B cell (primary cell): ENCODE data around the gene INSC. TPM values are rescaled to one million over a fixed set of nuclear protein-coding genes. Genes with fewer than 3 reads are reported as not detected.

Experiments
- ATAC-seq: fragments of 200-7000 bp; cut with Tn5 transposase; one replicate; pipeline ENCODE4 v1.10.0; 2021; ENCODE audit warnings: low read depth, mild to moderate bottlenecking, moderate number of reproducible peaks, moderate library complexity
- CTCF ChIA-PET: fragments of 350-600 bp; sonication (Branson Sonifier 250); formaldehyde crosslinking; loops from one replicate; lab custom pipeline; 2021; ENCODE audit warnings: antibody characterized with exemption, inconsistent platforms; lab: Charles Lee
- POLR2A ChIA-PET: fragments of 350-600 bp; sonication (Branson Sonifier 250); formaldehyde crosslinking; loops from one replicate; lab custom pipeline; 2021; ENCODE audit warnings: antibody characterized with exemption; lab: Charles Lee
- DNase-seq: peaks from one replicate; pipeline ENCODE4 v3.0.0; 2013
- H2AFZ ChIP-seq: 2 replicates; pipeline ENCODE4 v1.6.1; 2012; ENCODE audit warnings: mild to moderate bottlenecking, low read depth, low read length; ENCODE audit not compliant: insufficient read depth, poor library complexity, severe bottlenecking
- H3K27ac ChIP-seq, 2 donors: 1 replicate in 1 of 2; 2 replicates in 1 of 2; pipeline ENCODE4 v1.5.1; 2012 to 2013; ENCODE audit warnings: low read length in 2 of 2, mild to moderate bottlenecking in 2 of 2, moderate library complexity in 1 of 2
- H3K27me3 ChIP-seq, 4 experiments: fragments of 200-600 bp in 1 of 4; sonication (generic) in 1 of 4; replicated peaks in 1 of 4; 1 replicate in 2 of 4; 2 replicates in 2 of 4; pipeline versions ENCODE4 v1.6.1 to v1.7.0; 2013 to 2016; ENCODE audit warnings: low read length in 3 of 4, mild to moderate bottlenecking in 2 of 4, mixed read lengths in 1 of 4, moderate library complexity in 1 of 4; ENCODE audit not compliant: insufficient read depth in 4 of 4, control insufficient read depth in 3 of 4; ENCODE audit errors: control extremely low read depth in 1 of 4
- H3K36me3 ChIP-seq, 2 experiments: replicated peaks in 1 of 2; 1 replicate in 1 of 2; 2 replicates in 1 of 2; pipeline versions ENCODE4 v1.6.1 to v1.7.1; 2013; ENCODE audit warnings: low read length in 1 of 2; ENCODE audit not compliant: insufficient read depth in 2 of 2, control insufficient read depth in 1 of 2; ENCODE audit errors: control extremely low read depth in 1 of 2, extremely low read depth in 1 of 2
- H3K4me1 ChIP-seq, 2 donors: fragments of 200-600 bp in 1 of 2; sonication (generic) in 1 of 2; 1 replicate in 1 of 2; 2 replicates in 1 of 2; pipeline versions ENCODE4 v1.5.1 to v1.6.1; 2013 to 2017; ENCODE audit warnings: low read length in 2 of 2; ENCODE audit not compliant: control insufficient read depth in 2 of 2, insufficient read depth in 2 of 2
- H3K4me2 ChIP-seq: replicated peaks from 2 replicates; pipeline ENCODE3; 2012; ENCODE audit warnings: mild to moderate bottlenecking, low read depth, low read length; ENCODE audit not compliant: poor library complexity, severe bottlenecking
- H3K4me3 ChIP-seq, 5 experiments: fragments of 200-600 bp in 1 of 5; sonication (generic) in 1 of 5; 1 replicate in 3 of 5; 2 replicates in 2 of 5; pipeline versions ENCODE4 v1.5.1 to v1.7.0; 2011 to 2016; ENCODE audit warnings: low read length in 4 of 5, mild to moderate bottlenecking in 4 of 5, low read depth in 2 of 5, control low read depth in 1 of 5, moderate library complexity in 1 of 5; ENCODE audit not compliant: insufficient read depth in 1 of 5; ENCODE audit errors: control extremely low read depth in 1 of 5, extremely low read depth in 1 of 5
- H3K79me2 ChIP-seq: fragments of 200-600 bp; sonication (generic); one replicate; pipeline ENCODE4 v1.6.0; 2016; ENCODE audit warnings: low read length; ENCODE audit not compliant: control insufficient read depth, insufficient read depth
- H3K9ac ChIP-seq: fragments of 200-600 bp; sonication (generic); 2 replicates; pipeline ENCODE4 v1.6.1; 2017; ENCODE audit warnings: mild to moderate bottlenecking, low read length, moderate library complexity
- H3K9me3 ChIP-seq, 3 donors: one replicate each; pipeline versions ENCODE4 v1.6.1 to v1.7.1; 2013; ENCODE audit warnings: low read length in 2 of 3; ENCODE audit not compliant: control insufficient read depth in 2 of 3, insufficient read depth in 1 of 3; ENCODE audit errors: control extremely low read depth in 1 of 3
- H4K20me1 ChIP-seq: 2 replicates; pipeline ENCODE4 v1.6.0; 2012; ENCODE audit warnings: mild to moderate bottlenecking, low read length; ENCODE audit not compliant: insufficient read depth, control insufficient read depth, poor library complexity, severe bottlenecking
- H3K27ac Mint-ChIP-seq: one replicate; pipeline ENCODE4 v1.8.0; 2021; ENCODE audit warnings: mixed read lengths
- H3K27me3 Mint-ChIP-seq: one replicate; pipeline ENCODE4 v1.8.0; 2021; ENCODE audit warnings: mixed read lengths
- H3K4me1 Mint-ChIP-seq: one replicate; pipeline ENCODE4 v1.8.0; 2021; ENCODE audit warnings: mixed read lengths
- H3K4me3 Mint-ChIP-seq: one replicate; pipeline ENCODE4 v1.8.0; 2021; ENCODE audit warnings: mixed read lengths
- H3K9me3 Mint-ChIP-seq: one replicate; pipeline ENCODE4 v1.8.0; 2022; ENCODE audit warnings: mixed read lengths; ENCODE audit not compliant: insufficient read depth
- EZH2 ChIP-seq: IDR thresholded peaks from 2 replicates; pipeline ENCODE4 v1.6.1; 2012; ENCODE audit warnings: borderline replicate concordance, low read depth, mild to moderate bottlenecking, moderate library complexity, low read length; ENCODE audit not compliant: insufficient read depth, poor library complexity, severe bottlenecking
- WGBS: methylation state at CpG from one replicate; pipeline ENCODE4 v1.1.5; 2013; ENCODE audit warnings: missing lambda C conversion rate; ENCODE audit not compliant: insufficient coverage; 5-methylcytosine and 5-hydroxymethylcytosine counted together
- intact Hi-C: fragments of 100-400 bp; cut with micrococcal nuclease; formaldehyde crosslinking; loops from one replicate; pipeline ENCODE4 v1.10.0; 2022
- polyA plus RNA-seq: library from polyadenylated mRNA; depleted of rRNA; stranded (reverse); fragments of >200 nt; gene quantifications from 2 replicates; pipeline ENCODE4 v1.2.3, GENCODE V29; 2012
- total RNA-seq, 2 donors: library from RNA; stranded (reverse); fragments of 120-200 nt in 1 of 2; gene quantifications; 1 replicate in 1 of 2; 2 replicates in 1 of 2; pipeline versions ENCODE4 v1.2.3 to v1.2.4, GENCODE V29; 2013 to 2022
- TF ChIP-seq, protein P1 (sequence below): fragments of 200-600 bp; IDR thresholded peaks from one replicate; pipeline ENCODE4 v1.8.0; 2022; ENCODE audit warnings: antibody characterized with exemption, mild to moderate bottlenecking

The INSC gene
- total and polyA plus RNA-seq, 2 donors (not counting 1 experiment from before 2014, with no cell fraction given), result 0.10 TPM; not detected in 1

DNA sequence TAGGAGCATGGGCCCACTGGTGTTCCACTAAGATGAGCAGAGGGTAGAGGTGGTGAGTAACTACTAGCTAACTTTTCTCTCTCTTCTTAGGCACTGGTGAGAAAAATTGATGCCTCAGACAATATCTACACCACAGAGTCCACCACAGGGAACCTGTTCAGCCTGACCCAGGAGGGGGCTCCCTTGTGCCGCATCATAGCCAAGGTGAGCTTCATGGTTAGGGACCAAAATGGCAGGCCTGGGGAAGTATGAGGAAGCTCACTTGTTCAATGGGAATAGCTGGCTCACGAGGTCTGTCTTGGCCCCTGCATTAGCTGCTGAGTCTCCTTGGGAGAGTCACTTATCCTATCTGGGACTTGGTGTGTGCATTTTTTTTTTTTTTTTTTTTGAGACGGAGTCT lies 75.9 kb downstream of the INSC start:
- no peak overlapping the region for H3K9ac ChIP-seq
- no peaks in the 10 kb centered on the region for H4K20me1 ChIP-seq
- no peaks in the 10 kb centered on the region for H3K9me3 Mint-ChIP-seq
- no peak overlapping the region for H3K4me3 Mint-ChIP-seq
- ATAC-seq, result no peak
- H3K4me2 ChIP-seq, result no peak overlapping the region
- intact Hi-C loops, result no loop called here
- 100% methylated on average over 1 of the region's 3 CpGs for WGBS
- DNase-seq, result no peak
- peaks cover 0 to 4% (median 0%) of the 10 kb centered on the region in 3 donors for H3K9me3 ChIP-seq
- H3K36me3 ChIP-seq, result no peaks in the 10 kb centered on the region
- CTCF ChIA-PET, result interaction anchor here (0.9 to 3.1 kb wide), 4 partner anchors 24 to 251 kb away, joined by 3 to 13 read pairs (median 3); no protein-coding TSS in a partner anchor
- no peak for TF ChIP-seq EZH2
- TF ChIP-seq, protein P1, sequence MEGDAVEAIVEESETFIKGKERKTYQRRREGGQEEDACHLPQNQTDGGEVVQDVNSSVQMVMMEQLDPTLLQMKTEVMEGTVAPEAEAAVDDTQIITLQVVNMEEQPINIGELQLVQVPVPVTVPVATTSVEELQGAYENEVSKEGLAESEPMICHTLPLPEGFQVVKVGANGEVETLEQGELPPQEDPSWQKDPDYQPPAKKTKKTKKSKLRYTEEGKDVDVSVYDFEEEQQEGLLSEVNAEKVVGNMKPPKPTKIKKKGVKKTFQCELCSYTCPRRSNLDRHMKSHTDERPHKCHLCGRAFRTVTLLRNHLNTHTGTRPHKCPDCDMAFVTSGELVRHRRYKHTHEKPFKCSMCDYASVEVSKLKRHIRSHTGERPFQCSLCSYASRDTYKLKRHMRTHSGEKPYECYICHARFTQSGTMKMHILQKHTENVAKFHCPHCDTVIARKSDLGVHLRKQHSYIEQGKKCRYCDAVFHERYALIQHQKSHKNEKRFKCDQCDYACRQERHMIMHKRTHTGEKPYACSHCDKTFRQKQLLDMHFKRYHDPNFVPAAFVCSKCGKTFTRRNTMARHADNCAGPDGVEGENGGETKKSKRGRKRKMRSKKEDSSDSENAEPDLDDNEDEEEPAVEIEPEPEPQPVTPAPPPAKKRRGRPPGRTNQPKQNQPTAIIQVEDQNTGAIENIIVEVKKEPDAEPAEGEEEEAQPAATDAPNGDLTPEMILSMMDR, result no peak
- no peak overlapping the region for H3K27ac Mint-ChIP-seq
- H3K4me1 ChIP-seq, result no peaks in the 10 kb centered on the region
- H3K27me3 Mint-ChIP-seq, result peaks cover 14% of the 10 kb centered on the region
- no peaks in the 10 kb centered on the region for H3K4me1 Mint-ChIP-seq
- no peak overlapping the region for H3K4me3 ChIP-seq
- peaks cover 0 to 8% (median 0%) of the 10 kb centered on the region in 4 experiments for H3K27me3 ChIP-seq
- no peaks in the 10 kb centered on the region for H3K79me2 ChIP-seq
- H2AFZ ChIP-seq, result no peak overlapping the region
- POLR2A ChIA-PET, result no interaction called here
- no peak overlapping the region for H3K27ac ChIP-seq

DNA sequence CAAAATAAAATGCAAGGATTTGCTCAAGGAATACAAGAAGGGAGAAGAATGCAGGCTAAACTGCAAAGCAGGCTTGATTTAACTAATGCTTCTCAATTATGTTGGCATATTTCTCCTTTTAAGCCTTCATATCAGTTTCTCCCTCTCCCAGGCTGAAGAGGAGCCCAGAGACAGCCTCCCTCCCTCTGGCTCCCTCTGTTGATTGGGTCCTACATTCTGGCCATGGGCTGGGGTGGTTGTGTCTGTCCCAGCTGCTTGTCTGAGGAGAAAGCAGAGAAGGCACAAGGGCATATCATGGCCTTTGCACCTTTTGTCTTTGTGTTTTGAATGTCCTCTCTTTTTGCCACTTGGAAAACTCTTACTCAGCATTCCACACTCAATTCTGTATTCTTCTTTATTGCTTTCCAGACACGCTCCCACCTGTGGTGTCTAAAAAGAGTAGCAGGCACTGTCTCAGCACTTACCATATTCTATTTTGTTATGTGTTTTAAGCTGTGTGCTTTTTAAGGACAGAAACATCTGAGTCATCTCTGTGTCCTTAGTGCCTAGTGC lies 77.4 kb downstream of the INSC start:
- intact Hi-C loops, result no loop called here
- Mint-ChIP-seq H3K27me3 (peaks cover 3% of the 10 kb centered on the region), H3K9me3 (no peaks in the 10 kb centered on the region), H3K4me1 (no peaks in the 10 kb centered on the region), H3K4me3 (no peak overlapping the region), H3K27ac (no peak overlapping the region)
- CTCF ChIA-PET, result no interaction called here
- Histone ChIP-seq H3K4me2 (no peak overlapping the region), H3K27ac (no peak overlapping the region), H4K20me1 (no peaks in the 10 kb centered on the region), H3K9ac (no peak overlapping the region), H3K9me3 (peaks cover 0 to 4% (median 0%) of the 10 kb centered on the region in 3 donors), H3K27me3 (peaks cover 0 to 5% (median 0%) of the 10 kb centered on the region in 4 experiments), H3K79me2 (no peaks in the 10 kb centered on the region), H3K36me3 (no peaks in the 10 kb centered on the region), H2AFZ (no peak overlapping the region), H3K4me3 (no peak overlapping the region), H3K4me1 (no peaks in the 10 kb centered on the region)
- WGBS, result no CpG with 5 or more reads among the region's 1 CpG
- no peak for DNase-seq
- no peak for TF ChIP-seq EZH2
- ATAC-seq, result no peak
- POLR2A ChIA-PET, result no interaction called here
